Upper lobe of left lung (tissue), 4 donors: ENCODE data around the gene SYNRG.

Experiments
- EP300 ChIP-seq, 4 donors: sonication (generic); formaldehyde crosslinking; IDR thresholded peaks; one replicate each; pipeline ENCODE4 v1.5.1; 2017; ENCODE audit warnings: antibody characterized with exemption in 4 of 4, control low read depth in 2 of 4
- POLR2A ChIP-seq, 4 donors: fragments of 450-650 bp; IDR thresholded peaks; one replicate each; pipeline ENCODE4 v1.5.1; 2016 to 2017; ENCODE audit warnings: antibody characterized with exemption in 4 of 4, mild to moderate bottlenecking in 2 of 4
- POLR2AphosphoS5 ChIP-seq, 2 donors: sonication (generic); formaldehyde crosslinking; IDR thresholded peaks; one replicate each; pipeline ENCODE4 v1.5.1; 2017; ENCODE audit warnings: antibody characterized with exemption in 2 of 2

- TF ChIP-seq EP300 (IDR thresholded peaks at IDR 0.05) (no peak), POLR2A (IDR thresholded peaks at IDR 0.05) (no peak), POLR2AphosphoS5 (IDR thresholded peaks at IDR 0.05) (no peak)
These were observed 53.8 kb downstream of the SYNRG start for GRCh38 chr17:37555386-37555785.
